SKM-1 (cell line): ENCODE measurements around the gene TMEM98.
"Not testable (repeated sequence)": the region's sequence is repeated elsewhere in the genome, so short reads cannot be mapped to it uniquely, and the experiment has no call there.

Source experiments
- DNase-seq: peaks from one replicate; lab custom pipeline; 2025; ENCODE audit not compliant: unreplicated experiment; lab: John Stamatoyannopoulos, UW

Gene TMEM98

DNA sequence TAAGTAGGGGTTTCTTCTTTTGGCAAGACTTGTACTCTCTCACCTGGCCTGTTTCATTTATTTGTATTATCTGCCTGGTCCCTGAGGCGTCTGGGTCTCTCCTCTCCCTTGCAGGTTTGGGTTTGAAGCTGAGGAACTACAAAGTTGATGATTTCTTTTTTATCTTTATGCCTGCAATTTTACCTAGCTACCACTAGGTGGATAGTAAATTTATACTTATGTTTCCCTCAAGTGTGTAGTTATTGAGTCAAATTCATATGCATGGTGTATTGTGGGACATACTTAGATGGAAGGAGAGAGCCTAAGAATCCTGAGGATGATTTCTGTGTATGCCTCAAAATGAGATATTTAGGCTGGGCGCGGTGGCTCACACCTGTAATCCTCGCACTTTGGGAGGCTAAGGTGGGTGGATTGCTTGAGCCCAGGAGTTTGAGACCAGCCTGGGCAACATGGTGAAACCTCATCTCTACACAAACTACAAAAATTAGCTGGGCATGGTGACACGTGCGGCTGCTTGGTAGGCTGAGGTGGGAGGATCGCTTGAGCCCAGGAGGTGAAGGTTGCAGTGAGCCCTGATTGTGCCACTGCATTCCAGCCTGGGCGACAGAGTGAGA is 13.6 kb downstream of the TMEM98 start:
- DNase-seq, result no peak

DNA sequence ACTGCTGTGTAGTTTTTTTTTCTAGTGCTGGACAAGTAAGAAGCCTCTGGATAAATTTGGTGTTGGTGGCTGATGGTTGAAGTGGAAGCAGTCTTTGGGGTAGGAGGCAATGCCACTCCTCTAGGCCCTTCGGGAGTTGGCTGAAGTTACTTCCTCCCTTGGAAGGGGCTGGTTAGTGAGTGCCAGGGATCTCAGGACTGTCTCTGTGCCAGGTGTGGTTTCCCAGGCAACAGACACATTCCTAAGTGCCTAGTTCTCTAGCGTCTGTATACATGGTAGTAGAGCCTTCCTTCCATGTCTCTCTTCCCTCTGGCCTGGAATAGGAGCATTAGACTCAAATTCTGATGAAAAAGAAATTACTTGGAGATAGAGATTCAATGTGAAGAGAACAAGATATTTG is 15.3 kb downstream of the TMEM98 start:
- no peak for DNase-seq

DNA sequence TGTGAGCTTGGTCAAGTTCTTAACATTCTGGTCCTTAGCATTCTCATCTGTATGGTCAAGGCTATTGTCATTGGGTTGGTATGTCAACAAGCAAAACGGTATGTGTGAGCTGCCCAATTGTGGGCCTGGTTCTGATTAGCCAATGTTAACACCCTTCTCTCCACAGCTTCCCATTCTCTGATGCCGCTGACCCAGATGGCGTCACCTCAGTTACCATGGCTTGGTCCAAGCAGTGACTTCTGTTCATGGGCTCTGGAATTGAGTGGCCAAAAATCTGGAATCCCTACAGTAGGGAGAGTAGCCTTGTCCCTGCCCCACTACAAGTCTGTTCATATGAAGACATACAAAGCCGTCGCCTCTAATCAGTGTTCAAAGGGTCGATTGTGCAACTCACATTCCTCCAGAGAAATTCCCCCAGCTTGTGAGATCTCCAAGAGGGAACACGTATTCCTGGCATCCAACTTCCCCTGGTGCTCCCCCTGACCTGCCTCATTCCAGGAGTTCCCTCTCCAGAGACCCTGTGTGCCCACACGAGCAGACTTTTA is 15.8 kb downstream of the TMEM98 start:
- no peak for DNase-seq

DNA sequence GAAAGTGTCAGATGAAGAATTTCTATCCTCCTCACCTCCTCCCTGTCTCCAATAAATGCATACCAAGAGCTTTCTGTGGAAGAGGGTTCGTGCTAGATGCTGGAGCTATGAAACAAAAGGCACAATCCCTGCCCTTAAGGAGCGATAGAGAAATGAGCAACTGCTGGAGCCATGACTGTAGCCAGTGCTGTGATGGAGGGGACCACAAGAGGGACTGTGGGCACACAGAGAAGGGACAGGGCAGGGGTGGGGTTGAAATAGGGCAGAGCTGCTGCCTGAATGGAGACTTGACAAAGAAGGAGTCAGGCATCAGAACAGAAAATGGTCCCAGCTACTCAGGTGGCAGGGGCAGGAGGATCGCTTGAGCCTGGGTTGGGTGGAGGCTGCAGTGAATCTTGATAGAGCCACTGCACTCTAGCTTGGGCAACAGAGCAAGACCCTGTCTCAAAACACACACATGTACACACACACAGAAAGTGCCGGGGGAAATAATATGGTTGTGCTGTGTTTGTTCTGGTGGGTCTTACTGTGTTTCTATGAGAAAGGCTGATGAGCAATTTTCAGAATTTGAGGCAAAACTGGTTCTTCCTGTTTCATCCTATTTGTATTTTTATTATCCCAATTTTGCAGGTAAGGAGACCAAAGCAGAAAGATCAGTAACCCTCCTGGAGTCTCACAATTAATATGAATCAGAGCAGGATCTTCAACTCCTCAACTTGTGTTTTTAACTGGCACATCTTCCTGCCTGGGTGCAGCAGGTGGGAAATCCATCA is 16.5 kb downstream of the TMEM98 start:
- no peak for DNase-seq

DNA sequence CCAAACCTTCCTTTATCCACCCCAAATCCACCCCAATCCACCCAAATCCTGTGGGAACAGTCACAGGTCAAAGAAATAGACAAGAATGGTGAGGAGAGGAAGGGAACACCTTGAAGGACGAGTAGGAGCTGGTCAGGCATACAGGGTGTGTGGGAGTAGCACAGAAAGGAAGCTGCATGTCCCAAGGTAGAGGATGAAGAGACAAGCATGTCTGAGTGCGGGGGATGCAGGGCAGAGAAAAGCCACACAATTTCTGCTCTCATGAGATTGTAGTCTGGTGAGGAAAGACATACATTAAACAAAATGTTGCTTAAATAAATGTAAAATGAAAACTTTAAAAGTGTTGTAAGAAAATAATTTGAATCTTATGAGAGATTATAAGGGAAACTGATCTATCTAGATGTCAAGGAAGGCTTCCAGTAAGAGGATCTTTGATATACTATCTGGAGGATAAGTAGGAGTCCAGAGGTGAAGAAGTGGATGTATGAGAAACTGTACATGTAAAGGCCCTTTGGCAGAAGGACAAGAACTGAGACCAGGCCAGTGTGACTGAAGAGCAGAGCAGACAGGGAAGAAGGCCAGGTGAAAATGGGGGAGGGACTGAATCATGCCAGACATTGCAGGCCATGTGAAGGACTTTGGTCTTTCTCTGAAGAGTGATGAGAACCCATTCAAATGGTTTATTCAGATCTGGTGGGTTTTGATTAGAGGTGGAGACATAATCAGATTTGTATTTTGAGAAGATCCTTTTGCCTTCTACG is 18.6 kb downstream of the TMEM98 start:
- DNase-seq, result no peak

DNA sequence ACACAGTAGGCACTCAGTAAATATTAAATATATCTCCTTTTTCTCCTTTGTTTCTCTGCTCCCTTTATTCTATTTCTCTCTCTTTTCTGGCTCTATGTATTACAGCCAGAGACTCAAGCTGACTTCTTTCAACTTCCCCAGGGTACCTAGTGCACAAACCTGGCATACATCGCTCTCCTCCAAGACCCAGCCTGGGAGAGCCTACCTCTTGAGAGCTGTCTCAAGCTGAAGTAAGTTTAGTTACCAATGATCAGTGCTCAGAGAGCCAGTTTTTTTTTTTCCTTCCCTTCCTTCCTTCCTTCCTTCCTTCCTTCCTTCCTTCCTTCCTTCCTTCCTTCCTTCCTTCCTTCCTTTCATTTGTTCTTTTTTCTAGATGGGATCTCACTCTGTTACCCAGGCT is 19.8 kb downstream of the TMEM98 start:
- DNase-seq, result no peak

DNA sequence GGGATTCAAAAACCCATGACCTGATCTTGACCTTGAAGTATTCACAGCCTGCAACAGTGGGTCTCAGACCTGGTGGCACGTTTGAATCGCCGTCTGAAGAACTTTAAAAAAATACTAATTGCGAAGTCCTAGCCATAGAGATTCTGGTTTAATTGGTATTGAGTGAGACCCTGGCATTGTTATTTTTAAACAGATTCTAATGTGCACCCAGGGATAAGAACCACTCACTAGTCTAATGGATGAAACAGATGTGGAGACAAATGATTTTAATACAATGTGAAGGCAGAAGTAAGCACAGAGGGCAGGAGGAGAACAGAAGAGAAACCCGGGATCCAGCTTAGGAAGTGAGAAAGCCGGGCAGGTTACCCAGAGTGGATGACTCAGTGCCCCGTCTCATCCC is 21.2 kb downstream of the TMEM98 start:
- DNase-seq, result no peak

DNA sequence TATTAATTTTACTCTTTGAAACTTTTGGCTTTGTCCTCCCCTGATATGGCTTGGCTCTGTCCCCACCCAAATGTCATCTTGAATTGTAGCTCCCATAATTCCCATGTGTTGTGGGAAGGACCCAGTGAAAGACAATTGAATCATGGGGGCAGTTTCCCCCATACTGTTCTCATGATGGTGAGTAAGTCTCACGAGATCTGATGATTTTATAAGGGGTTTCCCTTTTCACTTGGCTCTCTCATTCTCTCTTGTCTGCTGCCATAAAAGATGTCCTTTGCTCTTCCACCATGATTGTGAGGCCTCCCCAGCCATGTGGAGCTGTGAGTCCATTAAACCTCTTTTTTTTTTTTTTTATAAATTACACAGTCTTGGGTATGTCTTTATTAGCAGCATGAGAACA is 24.5 kb downstream of the TMEM98 start:
- not testable (repeated sequence) for DNase-seq

DNA sequence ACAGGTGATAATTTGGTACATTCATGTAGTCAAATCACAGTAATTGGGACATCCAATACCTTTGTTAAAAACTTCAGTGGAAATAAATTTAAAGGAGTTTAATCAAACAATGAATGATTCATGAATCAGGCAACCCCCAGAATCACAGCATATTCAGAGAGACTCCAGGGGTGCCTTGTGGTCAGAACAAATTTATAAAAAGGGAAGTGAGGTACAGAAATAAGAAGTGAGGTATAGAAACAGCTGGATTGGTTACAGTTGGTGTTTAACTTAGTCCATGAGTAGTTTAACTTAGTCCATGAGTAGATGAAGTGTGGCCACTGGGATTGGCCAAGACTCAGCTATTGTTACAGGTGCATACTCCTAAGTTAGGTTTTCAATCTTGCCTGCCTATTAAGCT is 25.1 kb downstream of the TMEM98 start:
- DNase-seq, result no peak

DNA sequence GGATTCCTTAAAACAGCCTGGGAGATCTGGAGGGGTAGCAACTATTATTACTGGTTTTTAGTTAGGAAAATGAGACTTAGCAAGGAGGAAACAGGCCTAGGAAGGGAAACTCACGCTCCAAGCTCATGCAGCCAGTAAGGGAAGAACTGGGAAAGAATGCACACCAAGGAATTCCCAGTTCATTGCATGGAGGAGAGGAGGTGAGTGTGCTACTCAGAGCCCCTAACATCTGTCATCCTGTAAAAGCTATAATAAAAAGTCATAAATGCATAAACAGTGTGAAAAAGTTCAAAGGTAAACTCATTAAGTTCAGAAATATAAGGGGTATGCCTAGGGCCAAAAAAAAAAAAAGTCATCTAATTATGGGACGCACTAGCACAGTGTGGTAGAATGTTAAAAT is 25.9 kb downstream of the TMEM98 start:
- DNase-seq, result no peak

DNA sequence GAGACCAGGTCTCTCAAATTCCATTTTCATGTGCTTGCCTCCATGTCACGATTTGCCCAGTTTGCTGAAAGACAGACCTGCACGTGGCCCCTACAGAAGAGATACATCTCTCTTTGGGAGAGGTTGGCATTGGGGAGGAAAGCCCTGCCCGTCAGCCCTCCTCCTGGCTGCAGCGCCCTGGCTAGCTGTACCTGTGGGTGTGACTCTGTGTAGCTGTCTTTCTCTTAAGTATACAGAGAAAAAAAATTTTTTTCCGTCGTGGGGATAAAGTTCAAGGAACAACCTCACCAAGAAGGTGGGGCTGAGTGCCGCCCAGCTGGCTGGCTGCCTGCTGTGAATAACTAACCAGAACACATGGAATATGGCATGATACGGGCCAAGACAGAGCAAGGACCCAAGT is 26.5 kb downstream of the TMEM98 start:
- DNase-seq, result no peak

DNA sequence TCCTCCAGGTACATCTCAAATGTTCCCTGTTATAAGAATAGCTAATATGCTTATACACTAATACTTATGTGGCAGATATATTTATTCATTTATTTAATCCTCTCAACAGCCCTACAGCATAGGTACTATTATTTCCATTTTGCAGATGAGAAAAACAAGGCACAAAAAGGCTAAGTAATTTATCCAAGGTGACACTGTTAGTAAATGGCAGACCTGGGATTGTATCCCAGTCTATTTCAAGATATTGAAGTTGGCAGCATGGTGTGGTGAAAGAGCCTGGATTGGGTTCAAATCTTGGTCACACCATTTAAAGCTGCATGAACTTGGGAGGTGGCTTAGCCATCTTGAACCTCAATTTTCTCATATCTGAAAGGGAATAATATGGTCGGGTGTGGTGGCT is 27.2 kb downstream of the TMEM98 start:
- DNase-seq, result no peak

DNA sequence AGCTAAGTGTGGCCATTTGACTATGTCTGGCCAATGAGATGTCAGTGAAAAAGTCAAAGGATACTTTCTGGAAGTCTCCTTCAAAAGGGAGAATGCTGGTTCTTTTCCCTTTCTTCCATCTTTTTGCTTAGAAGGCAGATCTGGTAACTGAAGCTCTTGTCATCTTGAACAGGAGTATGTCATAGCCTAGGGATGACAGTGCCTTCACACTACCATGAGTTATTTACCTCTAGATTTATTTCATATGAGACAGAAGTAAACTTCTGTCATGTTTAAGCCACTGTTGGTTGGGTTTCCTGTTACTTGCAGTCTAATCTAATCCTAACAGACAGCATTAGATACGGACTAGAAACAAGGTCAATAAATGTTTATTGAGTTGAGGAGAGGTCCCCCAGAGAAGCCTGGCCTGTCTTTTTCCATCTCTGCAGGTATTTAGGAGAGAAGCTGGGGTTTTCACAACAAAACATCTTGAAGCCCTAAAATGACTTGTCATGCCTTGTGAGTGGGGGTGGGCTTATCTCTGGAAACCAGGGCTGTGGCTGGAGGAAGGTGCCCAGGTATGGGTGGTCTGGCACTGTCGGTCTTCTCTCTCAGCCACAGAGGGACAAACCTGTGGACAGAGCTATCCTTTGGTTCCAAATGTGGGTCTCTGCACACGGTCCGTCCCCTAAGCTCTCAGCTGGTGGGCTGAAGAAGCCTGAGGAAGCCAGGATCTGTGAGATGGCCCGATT is 28.5 kb downstream of the TMEM98 start:
- no peak for DNase-seq

DNA sequence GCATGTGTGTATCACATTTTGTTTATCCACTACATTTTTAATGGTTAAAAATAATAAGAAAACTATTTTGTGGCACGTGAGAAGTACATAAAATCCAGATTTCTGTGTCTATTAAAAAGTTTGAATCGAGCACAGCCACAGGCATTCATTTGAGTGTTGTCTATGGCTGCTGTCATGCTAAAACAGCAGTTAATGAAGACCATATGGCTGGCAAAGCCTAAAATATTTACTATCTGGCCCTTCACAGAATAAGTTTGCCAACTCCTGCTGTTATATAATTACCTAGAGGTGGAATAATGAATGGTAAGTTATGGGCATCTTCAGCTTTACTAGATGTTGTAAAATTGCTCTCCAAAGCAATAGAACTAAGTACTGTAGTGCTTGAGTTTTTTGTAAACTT is 30.5 kb downstream of the TMEM98 start:
- DNase-seq, result no peak

DNA sequence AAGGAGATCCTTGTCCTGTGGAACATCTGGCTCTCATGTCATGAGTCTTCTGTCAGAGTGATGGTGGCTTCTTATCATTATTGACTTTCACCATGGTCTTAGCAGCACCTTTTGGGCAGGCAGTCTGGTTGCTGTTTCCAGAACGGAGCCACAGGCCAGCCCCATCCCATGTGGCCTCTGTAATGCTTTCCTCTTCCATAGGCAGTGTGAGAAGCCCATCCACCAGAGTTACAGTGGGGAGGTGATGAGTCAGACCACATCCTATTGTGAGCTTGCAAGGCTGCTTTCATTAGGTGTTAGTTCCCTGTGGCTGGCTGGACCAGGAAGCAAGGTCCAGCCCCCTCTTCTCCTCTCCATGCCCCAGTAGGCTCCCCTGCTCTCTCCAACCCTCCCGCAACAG is 32.9 kb downstream of the TMEM98 start:
- DNase-seq, result peak; percentile 6

DNA sequence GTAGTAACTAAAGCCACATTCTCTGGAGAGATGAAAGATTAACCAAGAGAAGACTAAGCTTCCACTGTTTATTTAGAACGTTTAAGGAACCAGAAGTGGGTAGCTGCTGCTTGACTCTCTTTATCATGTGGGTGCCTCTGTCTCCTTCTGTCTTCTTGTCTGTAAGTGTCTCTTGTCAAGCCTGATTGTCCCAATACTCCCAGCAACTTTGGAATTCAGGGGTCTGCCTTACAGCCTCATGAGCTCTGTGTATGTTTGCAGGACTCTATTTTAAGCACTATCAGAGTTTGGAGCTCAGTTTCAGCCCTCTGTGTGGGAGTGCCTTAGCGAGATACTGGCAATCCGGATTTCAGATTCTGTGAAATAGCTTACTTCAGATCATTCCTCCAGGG is 34.4 kb downstream of the TMEM98 start:
- no peak for DNase-seq

DNA sequence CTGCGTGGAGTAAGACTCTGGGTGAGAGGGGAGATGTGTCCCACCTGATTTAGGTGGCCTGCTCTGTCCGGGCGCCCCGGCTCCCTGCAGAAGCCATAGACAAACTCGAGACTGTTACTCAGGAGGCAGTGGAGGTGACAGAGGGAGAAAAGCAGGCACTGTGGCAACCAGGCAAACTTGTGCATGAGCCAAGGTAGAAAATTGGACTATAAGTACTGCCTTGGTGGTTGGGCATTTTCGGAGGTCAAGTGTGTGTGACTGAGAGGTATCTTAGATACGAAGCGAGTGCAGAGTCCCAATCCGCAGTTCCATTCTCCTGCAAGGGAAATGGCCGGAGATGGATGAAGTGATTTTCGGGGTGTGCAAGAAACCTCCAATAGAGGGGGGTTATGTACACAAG is 36.6 kb downstream of the TMEM98 start:
- no peak for DNase-seq

DNA sequence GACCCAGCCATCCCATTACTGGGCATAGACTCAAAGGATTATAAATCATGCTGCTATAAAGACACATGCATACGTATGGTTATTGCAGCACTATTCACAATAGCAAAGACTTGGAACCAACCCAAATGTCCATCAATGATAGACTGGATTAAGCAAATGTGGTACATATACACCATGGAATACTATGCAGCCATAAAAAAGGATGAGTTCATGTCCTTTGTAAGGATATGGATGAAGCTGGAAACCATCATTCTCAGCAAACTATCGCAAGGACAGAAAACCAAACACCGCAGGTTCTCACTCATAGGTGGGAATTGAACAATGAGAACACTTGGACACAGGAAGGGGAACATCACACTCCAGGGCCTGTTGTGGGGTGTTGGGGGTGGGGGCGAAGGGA is 41.3 kb downstream of the TMEM98 start:
- DNase-seq, result not testable (repeated sequence)

DNA sequence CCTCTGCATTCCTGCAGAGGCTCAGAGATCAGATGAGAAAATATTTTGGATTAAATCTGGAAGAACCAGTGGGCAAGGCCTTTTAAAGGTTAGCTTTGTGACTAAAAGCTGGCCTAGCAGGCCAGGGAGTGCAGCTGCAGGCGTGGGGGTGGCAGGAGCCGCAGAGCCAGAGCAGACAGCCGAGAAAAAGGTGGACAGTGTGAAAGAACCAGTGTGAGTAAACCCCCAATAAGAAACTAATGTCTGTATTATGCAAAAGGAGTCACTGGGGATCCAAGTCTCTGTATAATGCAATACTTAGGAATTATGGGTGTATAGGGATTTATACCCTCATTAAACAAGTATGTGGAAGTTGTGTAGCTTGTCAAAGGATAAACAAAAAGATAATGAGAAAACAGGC is 42.3 kb downstream of the TMEM98 start:
- no peak for DNase-seq

DNA sequence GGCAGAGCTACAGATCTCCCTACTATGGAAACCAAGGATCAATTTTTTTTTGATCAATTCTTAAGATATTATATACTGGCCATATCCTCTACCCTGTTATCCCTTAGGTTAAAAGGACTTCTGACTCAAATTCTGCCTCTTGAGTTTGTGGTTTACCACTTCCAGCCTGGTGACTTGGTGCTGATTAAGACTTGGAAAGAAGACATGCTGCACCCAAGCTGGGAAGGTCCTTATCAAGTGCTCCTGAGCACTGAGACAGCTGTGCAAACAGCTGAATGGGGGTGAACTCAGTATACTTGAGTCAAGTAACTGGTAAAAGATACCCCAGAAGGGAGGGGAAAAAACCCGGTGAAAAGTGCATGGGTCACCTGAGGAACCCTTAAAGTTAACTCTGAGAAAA is 43.2 kb downstream of the TMEM98 start:
- DNase-seq, result no peak

DNA sequence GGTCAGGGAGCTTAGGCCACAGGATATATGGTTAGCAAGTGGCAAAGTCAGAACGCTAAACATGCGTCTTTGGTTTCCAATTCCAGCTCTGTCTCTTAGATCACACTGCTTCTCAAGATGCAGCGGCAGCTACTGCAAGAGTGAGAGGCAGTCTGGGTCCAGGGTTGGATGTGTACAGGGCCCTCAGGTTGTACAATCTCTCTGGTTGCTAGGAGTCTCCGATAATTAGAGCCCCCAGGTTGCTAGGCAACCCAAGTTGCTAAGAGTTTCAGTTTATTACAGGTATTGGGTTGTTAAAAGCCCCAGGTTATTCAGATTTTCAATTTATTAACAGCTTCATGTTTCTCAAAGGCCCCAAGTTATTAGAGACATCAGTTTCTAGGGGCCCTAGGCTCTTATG is 48.2 kb downstream of the TMEM98 start:
- DNase-seq, result no peak
